Measurements from ENCODE around the gene ODC1.
"Not testable (repeated sequence)": the region's sequence is repeated elsewhere in the genome, so short reads cannot be mapped to it uniquely, and the experiment has no call there.

ODC1 gene
- total RNA-seq: 77.7 to 110 reads per million in 2 donors

DNA sequence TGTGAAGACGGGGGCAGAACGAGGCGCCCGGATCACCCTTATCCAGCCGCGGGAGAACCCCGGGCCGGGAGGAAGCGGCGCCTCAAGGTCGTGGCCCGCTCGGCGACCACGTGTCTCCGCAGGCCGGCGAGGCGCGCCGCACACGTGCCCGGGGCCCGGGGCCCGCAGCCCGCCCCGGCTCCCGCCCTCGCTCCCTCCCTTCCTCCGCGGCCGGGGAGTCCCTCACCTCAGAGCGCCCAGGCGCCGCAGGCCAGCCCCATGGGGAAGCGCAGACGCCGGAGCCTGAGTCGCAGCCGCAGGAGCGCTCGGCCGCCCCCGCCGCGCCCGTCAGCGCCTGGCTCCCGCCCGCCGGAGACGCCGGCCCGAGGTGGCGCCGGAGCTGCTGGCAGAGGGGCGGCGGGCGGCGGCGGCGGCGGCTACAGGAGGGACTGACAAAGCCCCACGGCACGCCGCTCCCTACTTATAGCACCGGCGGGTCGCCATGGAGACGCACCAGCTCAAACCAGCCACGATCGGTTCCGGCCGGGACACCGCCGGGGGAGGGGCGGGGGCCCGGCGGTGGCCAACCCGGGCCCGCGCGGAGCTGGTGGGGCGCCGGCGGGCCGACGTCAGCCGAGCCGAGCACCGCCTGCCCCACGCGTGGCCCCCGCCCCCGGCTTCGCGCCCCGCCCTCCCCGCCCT lies at the start of gene ODC1:
ODC1 (minus strand) TSS at position 433 of the 681 bp plus-strand sequence. CDS start 3,295 bp downstream, outside the sequence.
- DNase-seq: peak; percentile 99

- DNase-seq: peak; percentile 46
These were observed 49.7 kb upstream of the ODC1 start for GRCh38 chr2:10497797-10498251.

DNA sequence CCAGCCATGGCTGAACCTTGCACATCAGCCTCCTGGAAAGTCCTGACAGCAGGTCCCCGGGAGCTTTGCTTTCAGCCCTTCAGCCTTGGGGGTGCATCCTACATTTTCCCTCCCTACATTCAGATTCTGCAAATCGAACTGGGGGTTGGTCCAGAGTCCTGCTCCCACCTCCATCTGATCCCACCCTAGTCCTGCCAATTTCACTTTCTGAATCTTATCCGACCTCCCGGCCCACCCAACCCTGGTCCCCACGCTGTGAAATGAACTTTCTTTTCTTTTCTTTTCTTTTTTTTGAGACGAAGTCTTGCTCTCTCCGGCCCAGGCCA lies 47.8 kb upstream of the ODC1 start:
- DNase-seq: no peak

DNA sequence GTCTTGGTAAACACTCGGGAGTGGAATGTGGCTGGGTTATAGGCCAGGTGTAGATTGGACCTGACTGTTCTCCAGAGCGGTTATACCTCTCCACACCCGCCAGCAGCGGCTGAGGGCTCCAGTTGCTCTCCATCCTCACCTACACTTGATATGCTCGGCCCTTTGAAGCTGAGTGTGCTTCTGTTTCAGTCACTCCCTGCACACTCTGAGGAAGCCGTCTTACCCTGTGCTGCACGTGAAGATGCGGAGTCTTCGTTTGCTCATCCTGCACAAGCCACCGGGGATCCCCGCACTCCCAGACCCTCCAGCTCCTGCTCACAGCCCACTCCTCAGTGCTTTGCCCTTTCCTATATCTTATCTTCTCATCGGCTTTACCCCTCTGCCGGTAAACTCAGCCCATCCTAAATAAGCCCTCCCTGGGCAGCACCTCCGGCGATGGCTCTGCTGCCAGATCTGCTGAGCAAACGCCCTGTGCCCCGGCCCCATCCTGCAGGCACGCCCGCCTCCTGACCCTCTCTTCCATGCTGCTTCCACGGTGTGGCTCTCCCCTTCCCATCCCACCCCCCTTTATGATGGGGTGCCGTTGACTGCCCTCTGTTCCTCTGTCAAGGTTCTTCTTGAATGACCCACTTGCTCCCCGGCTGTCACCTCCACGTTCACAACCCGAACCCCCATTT lies 47.3 kb upstream of the ODC1 start:
- no peak for DNase-seq

DNA sequence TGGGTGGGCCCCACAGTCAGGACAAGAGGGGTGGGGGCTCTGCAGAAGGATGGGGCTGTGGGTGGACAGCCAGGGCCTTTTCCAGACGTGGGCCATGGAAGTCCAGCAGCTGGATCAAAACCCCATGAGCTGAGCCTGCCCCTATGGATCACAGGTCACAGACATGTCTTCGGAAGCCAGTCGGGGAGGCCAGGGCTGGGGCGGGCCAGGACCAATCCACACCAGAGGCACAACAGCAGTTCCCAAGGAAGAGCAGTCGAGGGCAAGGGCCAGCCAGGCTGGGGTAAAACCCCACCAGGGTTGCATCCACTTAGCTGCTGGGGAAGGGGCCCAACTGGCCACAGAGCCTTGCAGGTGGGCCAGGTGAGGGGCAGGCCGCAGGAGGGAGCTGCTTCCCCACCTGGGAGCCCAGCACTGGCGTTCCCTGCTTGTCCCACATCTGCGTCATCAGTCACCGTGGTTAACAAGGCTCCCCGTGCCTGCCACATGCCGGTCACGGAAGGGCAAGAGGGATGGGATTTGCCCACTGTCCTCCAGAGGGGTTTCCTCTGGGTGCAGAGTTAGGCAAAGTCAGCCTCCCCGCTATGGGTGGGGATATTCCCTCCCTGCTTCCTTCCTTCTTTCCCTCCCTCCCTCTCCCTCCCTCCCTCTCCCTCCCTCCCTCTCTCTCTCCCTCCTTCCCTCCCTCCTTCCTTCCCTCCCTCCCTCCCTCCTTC lies 46.4 kb upstream of the ODC1 start:
- no peak for DNase-seq

- peak; percentile 50 for DNase-seq
These were observed 45.6 kb upstream of the ODC1 start for GRCh38 chr2:10493634-10494281.

- DNase-seq: no peak
These were observed 45.0 kb upstream of the ODC1 start for GRCh38 chr2:10493075-10493633.

DNA sequence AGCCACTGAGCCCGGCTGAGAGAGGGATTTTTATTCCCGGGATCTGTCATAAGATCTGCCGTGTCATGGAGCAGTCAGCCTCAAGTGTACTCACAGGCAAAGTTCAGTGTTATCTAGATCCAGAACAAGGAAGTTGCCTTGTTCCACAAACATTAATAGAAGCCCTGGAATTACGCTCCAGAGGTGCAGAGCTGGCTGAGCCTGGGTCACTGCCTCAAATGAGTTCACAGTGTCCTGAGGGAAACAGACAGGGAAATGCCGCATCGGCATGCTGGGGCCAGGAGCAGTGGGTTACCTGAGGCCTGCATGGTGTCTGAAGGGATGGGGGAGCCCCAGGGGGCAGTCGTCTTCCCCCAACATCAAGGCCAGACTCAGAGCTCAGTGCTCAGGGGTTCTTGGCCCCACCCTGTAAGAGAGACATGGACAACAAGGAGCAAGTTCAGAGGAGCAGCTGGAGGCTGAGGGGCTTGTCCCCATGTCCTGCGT lies 42.7 kb upstream of the ODC1 start:
- no peak for DNase-seq

- no peak for DNase-seq
These were observed 41.9 kb upstream of the ODC1 start for GRCh38 chr2:10489842-10490555.

- not testable (repeated sequence) for DNase-seq
These were observed 40.0 kb upstream of the ODC1 start for GRCh38 chr2:10488142-10488541.

- DNase-seq: not testable (repeated sequence)
These were observed 39.6 kb upstream of the ODC1 start for GRCh38 chr2:10487741-10488104.

DNA sequence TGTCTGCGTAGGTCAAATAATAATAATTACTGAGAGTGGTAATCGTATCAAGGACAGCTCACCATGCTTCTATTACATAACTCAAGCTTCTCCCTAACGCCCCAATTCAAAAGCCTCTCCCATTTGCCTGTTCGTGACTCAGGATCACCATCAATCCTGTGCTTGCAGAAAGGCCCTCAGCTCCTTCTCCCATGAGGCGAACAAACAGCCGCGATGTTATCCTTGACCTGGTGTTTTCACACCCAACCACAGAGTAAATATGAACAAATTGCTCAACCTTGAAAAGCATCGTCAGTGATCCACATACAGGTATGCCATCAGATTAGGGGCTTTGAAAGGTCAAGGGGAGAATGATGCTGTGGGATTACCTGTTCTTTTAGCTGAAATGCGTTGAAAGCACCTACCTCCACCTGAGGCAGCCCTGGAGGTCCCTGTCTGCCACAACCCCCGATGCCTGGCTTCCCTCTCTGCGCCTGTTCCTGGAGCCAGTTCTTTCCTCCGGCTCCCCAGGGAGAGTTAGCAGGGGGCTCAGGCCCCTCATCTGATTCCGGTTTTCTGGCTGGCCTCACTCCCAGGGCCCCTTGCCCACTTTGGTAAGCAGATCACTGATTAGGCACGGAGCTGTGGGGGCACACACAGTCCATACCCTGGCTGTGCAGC lies 39.1 kb upstream of the ODC1 start:
- no peak for DNase-seq

- no peak for DNase-seq
These were observed 38.5 kb upstream of the ODC1 start for GRCh38 chr2:10486601-10487079.

GRCh38 chr2:10486091-10486490 lies 38.0 kb upstream of the ODC1 start:
- no peak for DNase-seq

GRCh38 chr2:10482913-10483312 lies 34.8 kb upstream of the ODC1 start:
- DNase-seq: no peak

DNA sequence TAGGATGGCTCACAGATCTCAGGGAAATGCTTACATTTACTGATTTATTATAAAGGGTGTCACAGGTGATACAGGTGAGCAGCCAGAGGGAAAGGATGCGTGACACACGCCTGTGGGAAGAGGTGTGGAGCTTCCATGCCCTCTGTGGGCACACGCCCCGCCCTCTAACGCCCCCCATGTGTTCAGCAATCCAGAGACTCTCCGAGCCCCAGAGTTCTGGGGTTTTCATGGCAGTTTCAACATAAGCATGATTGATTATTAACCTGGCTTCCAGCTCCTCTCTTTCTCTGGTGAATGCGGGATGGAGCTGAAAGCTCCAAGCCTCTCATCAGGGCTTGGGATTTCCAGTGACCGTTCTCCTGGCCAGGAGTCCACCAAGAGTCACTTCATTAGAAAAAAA lies 34.3 kb upstream of the ODC1 start:
- no peak for DNase-seq

DNA sequence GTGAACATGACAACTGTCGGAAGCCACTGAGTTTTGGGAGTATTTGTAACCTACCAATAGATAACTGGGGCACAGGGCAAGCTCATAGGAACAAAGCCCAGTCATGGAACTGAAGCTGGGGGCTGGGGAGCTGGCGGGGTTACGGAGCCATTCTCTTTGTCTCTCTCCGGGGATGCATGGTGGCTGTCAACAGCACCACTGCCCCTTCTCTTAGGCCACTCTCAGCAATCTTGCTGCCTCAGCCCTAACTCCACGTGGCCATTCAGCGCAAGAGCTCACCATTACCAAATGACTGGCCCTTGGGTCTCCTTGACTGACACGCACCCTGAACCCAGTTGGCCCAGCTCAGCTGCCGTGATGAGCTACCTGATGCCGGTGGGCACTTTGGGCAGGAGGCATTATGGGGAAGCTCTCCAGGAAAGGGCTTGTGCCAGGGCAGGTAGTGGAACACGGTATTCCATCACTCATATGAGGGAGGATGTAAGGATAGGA lies 33.6 kb upstream of the ODC1 start:
- DNase-seq: no peak

DNA sequence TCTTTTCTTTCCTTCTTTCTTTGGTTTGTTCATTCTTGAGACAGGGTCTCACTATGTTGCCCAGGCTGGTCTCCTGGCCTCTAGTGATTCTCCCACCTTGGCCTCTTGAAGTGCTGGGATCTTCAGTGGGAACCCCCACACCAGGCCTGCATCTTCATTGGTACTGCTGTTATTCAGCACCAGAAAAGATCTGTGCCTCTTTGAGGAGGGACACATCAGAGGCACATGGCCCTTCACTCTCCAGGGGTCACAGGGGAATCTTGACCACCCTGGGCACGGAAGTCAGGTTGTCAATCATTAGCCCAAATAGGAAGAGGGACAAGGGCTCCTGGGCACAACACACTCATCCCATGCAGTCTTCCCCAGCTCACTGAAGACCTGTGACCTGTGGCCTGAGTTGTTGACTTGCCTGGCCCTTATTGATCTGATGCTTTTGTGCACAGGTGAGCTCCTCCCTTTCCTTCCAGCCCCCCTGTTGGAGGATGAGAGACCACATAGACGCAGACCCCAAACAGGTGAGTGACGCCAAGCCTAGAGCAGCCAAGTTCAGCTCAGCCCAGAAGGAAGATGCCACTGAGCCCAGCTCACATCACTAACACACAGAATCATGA lies 33.0 kb upstream of the ODC1 start:
- no peak for DNase-seq

DNA sequence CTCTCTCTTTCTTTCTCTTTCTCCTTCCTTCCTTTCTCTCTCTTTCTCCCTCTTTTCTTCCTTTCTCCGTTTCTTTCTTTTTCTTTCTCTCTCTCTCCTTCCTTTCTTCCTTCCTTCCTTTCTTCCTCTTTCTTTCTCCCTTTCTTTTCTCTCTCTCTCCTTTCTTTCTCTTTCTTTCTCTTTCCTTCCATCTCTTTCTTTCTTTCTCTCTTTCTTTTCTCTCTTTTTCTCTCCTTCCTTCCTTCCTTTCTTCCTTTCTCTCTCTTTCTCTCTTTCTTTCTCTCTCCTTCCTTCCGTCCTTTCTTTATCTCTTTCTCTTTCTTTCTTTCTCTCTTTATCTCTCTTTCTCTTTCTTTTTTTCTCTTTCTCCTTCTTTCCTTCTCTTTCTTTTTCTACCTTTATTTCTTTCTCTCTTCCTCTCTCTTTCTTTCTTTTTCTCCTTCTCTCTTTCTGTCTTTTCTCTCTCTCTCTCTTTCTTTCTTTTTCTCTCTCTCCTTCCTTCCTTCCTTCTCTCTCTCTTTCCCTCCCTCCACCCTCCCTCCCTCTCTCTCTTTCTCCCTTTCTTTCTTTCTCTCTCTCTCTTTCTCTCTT lies 32.3 kb upstream of the ODC1 start:
- DNase-seq: no peak

DNA sequence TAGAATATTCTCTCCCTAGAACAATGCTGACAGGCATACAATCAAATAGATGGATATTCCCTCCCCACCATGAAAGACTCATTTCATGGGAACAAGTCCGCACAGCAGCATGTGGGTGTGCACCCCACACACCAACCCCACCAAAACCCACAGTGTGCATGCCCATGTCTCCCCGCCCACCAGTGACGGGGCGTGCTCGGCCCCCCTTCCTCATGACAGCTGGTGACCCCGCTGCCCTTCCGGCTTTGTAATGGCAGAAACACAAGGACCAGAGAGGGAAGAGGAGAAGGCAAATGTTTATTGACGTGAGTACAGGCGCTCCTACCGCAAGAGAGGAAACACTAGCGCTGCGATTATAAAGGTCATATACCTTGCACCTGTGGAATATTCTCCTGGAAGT lies 30.8 kb upstream of the ODC1 start:
- no peak for DNase-seq

DNA sequence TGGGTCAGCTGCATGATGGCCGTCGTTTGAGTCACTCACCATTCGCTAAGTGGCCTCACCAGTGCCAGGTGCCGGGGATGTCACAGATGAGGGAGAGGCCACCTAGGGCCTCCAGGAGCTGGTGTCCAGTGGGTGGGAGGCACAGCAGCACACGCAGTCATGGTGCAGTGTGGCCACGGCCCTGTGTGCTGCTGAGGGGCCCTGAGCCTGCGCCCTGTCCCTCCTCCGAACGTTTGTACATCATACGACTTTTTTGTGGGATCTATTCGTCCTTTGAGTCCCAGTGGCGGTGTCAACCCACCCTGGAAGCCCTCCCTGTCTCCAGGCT lies 30.1 kb upstream of the ODC1 start:
- no peak for DNase-seq
